Right forelimb (tissue), 1 donor: ENCODE measurements around the gene STARD5.

Source experiments
- DNase-seq: peaks from one replicate; pipeline ENCODE4 v3.0.0-alpha.2; 2018

Gene STARD5

GRCh38 chr15:81309647-81310450, 14.1 kb downstream of the STARD5 start:
- DNase-seq: no peak

GRCh38 chr15:81308260-81308659, 15.7 kb downstream of the STARD5 start:
- DNase-seq: no peak

GRCh38 chr15:81304226-81304625, 19.7 kb downstream of the STARD5 start:
- no peak for DNase-seq

GRCh38 chr15:81303244-81304225, 20.4 kb downstream of the STARD5 start:
- DNase-seq: no peak

GRCh38 chr15:81302701-81303109, 21.2 kb downstream of the STARD5 start:
- DNase-seq: no peak

- no peak for DNase-seq
Measured at GRCh38 chr15:81301815-81302399, 22.0 kb downstream of the STARD5 start.

- no peak for DNase-seq
Measured at GRCh38 chr15:81301385-81301784, 22.6 kb downstream of the STARD5 start.

GRCh38 chr15:81299630-81300273, 24.2 kb downstream of the STARD5 start:
- no peak for DNase-seq

- no peak for DNase-seq
Measured at GRCh38 chr15:81299156-81299555, 24.8 kb downstream of the STARD5 start.

GRCh38 chr15:81298611-81299010, 25.3 kb downstream of the STARD5 start:
- DNase-seq: no peak

- no peak for DNase-seq
Measured at GRCh38 chr15:81297603-81298575, 26.1 kb downstream of the STARD5 start.

GRCh38 chr15:81297147-81297572, 26.8 kb downstream of the STARD5 start:
- DNase-seq: no peak

- no peak for DNase-seq
Measured at GRCh38 chr15:81296673-81297072, 27.3 kb downstream of the STARD5 start.

GRCh38 chr15:81296186-81296585, 27.8 kb downstream of the STARD5 start:
- DNase-seq: no peak

GRCh38 chr15:81295486-81296121, 28.3 kb downstream of the STARD5 start:
- DNase-seq: no peak

GRCh38 chr15:81294516-81294880, 29.4 kb downstream of the STARD5 start:
- no peak for DNase-seq

GRCh38 chr15:81293728-81294515, 30.0 kb downstream of the STARD5 start:
- DNase-seq: no peak

- DNase-seq: peak; percentile 38
Measured at GRCh38 chr15:81292523-81293001, 31.4 kb downstream of the STARD5 start.

- DNase-seq: no peak
Measured at GRCh38 chr15:81291916-81292522, 31.9 kb downstream of the STARD5 start.

GRCh38 chr15:81289910-81290309, 34.0 kb downstream of the STARD5 start:
- DNase-seq: no peak
